Cardiac atrium fibroblast (primary cell): Measurements from ENCODE around the gene MBNL1. TPM values are rescaled to one million over a fixed set of nuclear protein-coding genes. Genes with fewer than 3 reads are reported as not detected.

Experiments
- total RNA-seq: library from RNA; depleted of rRNA; stranded (reverse); fragments of >200 nt; gene quantifications from 2 replicates; pipeline ENCODE4 v1.2.3, GENCODE V29; 2015

Gene MBNL1, protein sequence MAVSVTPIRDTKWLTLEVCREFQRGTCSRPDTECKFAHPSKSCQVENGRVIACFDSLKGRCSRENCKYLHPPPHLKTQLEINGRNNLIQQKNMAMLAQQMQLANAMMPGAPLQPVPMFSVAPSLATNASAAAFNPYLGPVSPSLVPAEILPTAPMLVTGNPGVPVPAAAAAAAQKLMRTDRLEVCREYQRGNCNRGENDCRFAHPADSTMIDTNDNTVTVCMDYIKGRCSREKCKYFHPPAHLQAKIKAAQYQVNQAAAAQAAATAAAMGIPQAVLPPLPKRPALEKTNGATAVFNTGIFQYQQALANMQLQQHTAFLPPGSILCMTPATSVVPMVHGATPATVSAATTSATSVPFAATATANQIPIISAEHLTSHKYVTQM
- total RNA-seq = 174 and 269 TPM in 2 replicates

DNA sequence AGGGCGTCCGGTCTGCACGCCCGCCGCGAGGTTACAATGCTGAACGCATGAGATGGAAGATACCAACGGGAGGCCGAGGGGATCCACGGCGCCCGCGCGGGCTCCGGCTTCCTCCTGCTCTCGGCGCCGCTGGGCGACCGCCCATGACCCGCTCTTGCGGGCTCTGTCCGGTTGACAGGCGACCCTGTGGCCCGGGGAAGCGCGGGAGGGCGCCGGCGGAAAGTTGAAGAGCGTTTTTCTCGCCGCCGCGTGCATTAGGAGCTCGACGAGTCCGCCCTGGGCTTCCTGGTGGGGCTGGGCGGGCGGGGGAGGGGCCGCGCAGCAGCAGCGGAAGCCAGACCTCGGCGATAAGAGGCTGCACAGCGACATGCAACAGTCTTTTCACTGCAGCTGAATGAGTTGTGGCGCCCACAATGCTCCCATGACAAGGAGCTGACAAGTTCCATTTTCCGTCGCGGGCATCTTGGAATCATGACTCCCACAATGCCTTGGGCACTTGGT lies at the start of gene MBNL1:
Gene MBNL1, plus strand, starts transcription at position 375 of the 501 bp plus-strand sequence. CDS start 31,265 bp downstream, outside the sequence.

